GM12864 (cell line): ENCODE measurements around the gene CASQ1.

Experiments
- DNase-seq: peaks from one replicate; pipeline ENCODE4 v3.0.0-alpha.2; 2011; ENCODE audit warnings: low read depth
- H3K4me3 ChIP-seq: 2 replicates; pipeline ENCODE4 v1.5.1; 2011; ENCODE audit warnings: mild to moderate bottlenecking, low read depth, low read length, control low read depth
- TF ChIP-seq, protein P1 (sequence below): IDR thresholded peaks from 2 replicates; pipeline ENCODE4 v1.5.1; 2011; ENCODE audit warnings: low read depth, mild to moderate bottlenecking, moderate library complexity, low read length, control low read depth, inconsistent platforms; ENCODE audit errors: missing control alignments

CASQ1 gene

DNA sequence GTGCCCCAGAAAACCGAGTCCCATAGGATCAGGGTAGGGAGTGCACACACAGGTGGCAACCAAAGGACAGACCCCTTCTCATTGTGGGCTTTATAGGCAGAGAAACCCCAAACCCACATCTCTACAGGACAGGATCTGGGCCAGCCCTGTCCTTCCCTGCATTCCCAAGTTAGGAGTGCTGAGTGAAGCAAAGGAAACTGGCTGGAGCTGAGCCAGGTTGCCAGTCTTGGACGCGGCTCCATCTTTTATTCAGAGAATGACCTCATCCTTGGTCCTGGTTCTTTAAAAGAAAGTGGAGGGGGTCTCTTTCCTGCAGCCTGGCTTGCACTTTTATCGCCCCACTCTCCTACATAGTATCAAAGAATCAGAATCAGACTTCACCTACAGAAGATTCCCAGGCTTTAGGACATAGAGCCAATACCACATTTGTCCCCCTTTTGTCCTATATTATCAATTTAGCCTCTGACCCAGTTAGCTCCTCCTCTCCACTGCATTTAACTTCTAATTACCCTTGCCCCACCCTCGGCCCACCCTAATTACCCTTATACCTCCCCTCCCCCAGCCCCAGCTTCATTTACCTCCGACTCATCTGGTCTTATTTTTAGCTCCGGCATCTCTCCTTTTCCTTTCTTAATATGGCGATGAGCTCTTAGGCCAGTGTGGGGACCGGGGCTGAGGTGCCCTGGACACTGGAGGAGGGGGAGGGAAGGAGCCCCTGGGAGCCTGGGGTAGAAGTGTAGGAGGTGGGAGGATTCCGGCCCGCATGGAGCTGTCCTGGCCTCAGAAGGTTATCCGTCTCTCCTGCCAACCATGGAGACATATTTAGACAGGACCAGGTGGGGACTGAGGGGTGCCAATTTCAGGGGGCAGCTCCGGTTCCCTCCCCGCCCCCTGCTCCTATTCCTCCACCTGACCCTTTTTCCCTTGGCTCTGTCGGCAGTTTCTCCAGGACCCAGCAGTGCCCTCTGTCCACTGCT, at the start of gene CASQ1:
Gene CASQ1, plus strand, starts transcription at position 927 of the 977 bp plus-strand sequence. CDS start 177 bp downstream, outside the sequence.
- H3K4me3 ChIP-seq, result no peak within 1 kb of the TSS
- DNase-seq, result no peak
- TF ChIP-seq, protein P1, sequence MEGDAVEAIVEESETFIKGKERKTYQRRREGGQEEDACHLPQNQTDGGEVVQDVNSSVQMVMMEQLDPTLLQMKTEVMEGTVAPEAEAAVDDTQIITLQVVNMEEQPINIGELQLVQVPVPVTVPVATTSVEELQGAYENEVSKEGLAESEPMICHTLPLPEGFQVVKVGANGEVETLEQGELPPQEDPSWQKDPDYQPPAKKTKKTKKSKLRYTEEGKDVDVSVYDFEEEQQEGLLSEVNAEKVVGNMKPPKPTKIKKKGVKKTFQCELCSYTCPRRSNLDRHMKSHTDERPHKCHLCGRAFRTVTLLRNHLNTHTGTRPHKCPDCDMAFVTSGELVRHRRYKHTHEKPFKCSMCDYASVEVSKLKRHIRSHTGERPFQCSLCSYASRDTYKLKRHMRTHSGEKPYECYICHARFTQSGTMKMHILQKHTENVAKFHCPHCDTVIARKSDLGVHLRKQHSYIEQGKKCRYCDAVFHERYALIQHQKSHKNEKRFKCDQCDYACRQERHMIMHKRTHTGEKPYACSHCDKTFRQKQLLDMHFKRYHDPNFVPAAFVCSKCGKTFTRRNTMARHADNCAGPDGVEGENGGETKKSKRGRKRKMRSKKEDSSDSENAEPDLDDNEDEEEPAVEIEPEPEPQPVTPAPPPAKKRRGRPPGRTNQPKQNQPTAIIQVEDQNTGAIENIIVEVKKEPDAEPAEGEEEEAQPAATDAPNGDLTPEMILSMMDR, result no peak

DNA sequence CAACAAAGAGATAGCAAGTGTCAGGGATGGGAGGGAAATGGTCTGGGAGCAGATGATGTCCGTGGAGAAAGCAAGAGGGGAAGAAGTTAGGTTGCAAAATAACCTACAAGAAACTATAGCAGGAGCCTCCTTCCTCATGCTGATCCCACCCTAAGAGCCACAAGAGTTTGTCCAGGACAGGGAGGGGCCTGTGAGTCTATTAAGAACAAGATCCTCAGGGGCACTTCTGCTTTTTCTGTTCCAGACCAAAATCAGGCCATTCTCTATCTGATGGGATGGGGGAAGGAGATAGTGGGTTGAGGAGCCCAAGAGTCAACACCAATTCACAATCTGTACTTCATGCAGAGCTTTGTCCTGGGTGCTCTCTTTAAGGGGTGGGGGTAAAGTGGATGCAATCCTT, 46.7 kb upstream of the CASQ1 start:
- no peak overlapping the region for H3K4me3 ChIP-seq
- TF ChIP-seq, protein P1, result no peak
- DNase-seq, result no peak

DNA sequence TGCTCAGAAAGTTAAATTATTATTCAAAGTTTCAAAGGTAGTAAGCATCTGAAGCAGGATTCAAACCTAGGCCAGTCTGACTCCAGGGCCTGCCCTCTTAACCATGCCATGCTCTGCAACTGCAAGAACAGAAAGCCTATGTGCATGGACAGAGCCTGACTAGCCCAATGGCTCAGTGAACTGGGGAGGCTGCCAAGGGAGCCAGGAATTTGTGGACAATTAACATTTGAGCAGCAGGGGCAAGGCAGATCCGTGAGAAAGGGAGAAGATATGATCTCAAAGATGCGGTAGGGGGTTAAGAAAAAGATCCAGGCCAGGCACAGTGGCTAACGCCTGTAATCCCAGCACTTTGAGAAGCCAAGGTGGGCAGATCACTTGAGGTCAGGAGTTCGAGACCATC, 45.5 kb upstream of the CASQ1 start:
- no peak overlapping the region for H3K4me3 ChIP-seq
- TF ChIP-seq, protein P1, result no peak
- no peak for DNase-seq

DNA sequence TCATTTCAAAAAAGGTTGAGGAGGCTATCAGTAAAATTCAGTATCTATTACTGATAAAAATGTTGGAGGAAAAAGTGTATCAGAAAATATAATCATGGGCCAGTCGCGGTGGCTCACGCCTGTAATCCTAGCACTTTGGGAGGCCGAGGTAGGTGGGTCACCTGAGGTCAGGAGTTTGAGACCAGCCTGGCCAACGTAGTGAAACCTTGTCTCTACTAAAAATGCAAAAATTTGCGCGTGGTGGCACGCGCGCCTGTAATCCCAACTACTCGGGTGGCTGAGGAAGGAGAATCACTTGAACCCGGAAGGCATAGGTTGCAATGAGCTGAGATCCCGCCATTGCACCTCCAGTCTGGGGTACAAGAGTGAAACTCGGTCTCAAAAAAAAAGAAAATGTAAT, 44.3 kb upstream of the CASQ1 start:
- no peak overlapping the region for H3K4me3 ChIP-seq
- no peak for DNase-seq
- TF ChIP-seq, protein P1, result no peak

DNA sequence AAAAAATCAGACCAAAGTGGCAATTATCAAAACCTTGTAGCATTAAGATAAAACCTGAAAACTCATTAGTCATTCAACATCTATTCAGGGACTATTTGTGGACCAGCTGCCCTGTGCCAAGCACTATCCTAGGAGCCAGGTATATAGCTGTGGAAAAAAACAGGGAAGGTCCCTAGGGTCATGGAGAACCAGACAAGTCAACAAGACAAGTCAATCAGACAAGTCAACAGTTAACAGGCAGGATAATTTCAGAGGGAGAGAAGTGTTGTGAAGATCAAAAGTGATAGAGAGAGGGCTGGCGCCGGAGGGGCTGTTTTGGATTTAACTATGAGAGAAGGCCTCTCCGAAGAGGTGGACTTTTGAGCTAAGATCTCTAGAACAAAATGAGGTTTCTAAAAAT, 42.3 kb upstream of the CASQ1 start:
- no peak for DNase-seq
- TF ChIP-seq, protein P1, result no peak

DNA sequence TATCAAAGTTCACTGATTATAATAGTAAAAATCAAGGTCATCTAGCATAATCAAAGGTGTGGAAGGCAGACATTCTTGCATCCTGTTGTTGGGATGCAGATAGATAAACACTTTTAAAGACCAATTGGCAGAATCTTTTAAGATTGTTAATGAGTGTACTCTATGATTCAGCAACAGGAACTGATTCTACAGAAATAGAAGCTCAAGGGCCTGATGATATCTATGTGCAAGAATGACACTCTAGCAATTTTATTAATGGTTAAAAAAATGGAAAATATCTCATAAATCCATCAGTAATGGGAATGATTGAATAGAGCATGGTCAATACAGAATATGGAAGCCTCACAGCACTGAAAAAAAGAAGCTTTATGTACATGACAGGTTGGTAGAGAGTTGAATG, 41.1 kb upstream of the CASQ1 start:
- DNase-seq, result no peak
- TF ChIP-seq, protein P1, result no peak
- H3K4me3 ChIP-seq, result no peak overlapping the region

More for the DNA sequence above, 42.3 kb upstream of the CASQ1 start:
- H3K4me3 ChIP-seq, result no peak overlapping the region

DNA sequence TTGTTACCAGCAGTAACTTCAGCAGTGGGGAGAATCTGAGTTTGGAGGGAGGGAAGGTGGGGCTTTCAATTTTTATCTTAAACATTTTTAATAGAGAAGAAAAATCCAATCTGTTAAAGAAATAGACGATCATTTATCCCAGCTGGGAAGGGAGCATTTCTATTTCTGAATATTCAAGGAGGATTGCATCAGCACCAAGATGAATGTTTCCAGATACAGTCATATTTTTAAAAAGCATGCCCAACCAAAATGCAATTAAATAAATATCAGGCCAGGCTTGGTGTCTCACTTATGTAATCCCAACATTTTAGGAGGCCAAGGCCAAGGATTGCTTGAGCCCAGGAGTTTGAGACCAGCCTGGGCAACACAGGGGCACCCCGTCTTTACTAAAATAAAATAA, 40.7 kb upstream of the CASQ1 start:
- DNase-seq, result no peak
- TF ChIP-seq, protein P1, result no peak
- no peak overlapping the region for H3K4me3 ChIP-seq
